GM18505 (cell line): ENCODE results near the gene MYLK4.

Experiments used
- ATAC-seq: cut with Tn5 transposase; IDR thresholded peaks from one replicate; pipeline ENCODE4 v1.9.1; 2021; ENCODE audit not compliant: unreplicated experiment
- POLR2A ChIP-seq: IDR thresholded peaks from 4 replicates; pipeline ENCODE4 v1.6.1; 2011; ENCODE audit warnings: borderline replicate concordance; ENCODE audit not compliant: insufficient read depth, insufficient read length; ENCODE audit errors: extremely low read depth

MYLK4 gene

GRCh38 chr6:2731281-2731909 is 19.3 kb downstream of the MYLK4 start:
- no peak for TF ChIP-seq POLR2A
- no peak for ATAC-seq

GRCh38 chr6:2730353-2731107 is 20.2 kb downstream of the MYLK4 start:
- TF ChIP-seq POLR2A, result no peak
- no peak for ATAC-seq

- TF ChIP-seq POLR2A, result no peak
- no peak for ATAC-seq
Measured at GRCh38 chr6:2729921-2730320, 20.8 kb downstream of the MYLK4 start.

- TF ChIP-seq POLR2A, result no peak
- ATAC-seq, result no peak
Measured at GRCh38 chr6:2725999-2726567, 24.6 kb downstream of the MYLK4 start.

GRCh38 chr6:2725364-2725988 is 25.2 kb downstream of the MYLK4 start:
- no peak for TF ChIP-seq POLR2A
- no peak for ATAC-seq

- no peak for TF ChIP-seq POLR2A
- ATAC-seq, result no peak
Measured at GRCh38 chr6:2721219-2721618, 29.5 kb downstream of the MYLK4 start.

- no peak for TF ChIP-seq POLR2A
- no peak for ATAC-seq
Measured at GRCh38 chr6:2719093-2719455, 31.6 kb downstream of the MYLK4 start.

GRCh38 chr6:2718334-2719092 is 32.2 kb downstream of the MYLK4 start:
- no peak for TF ChIP-seq POLR2A
- ATAC-seq, result no peak

- no peak for TF ChIP-seq POLR2A
- no peak for ATAC-seq
Measured at GRCh38 chr6:2716936-2717700, 33.6 kb downstream of the MYLK4 start.

GRCh38 chr6:2715737-2716136 is 35.0 kb downstream of the MYLK4 start:
- ATAC-seq, result no peak

GRCh38 chr6:2714111-2714895 is 36.4 kb downstream of the MYLK4 start:
- no peak for TF ChIP-seq POLR2A
- no peak for ATAC-seq

More at GRCh38 chr6:2715737-2716136, 35.0 kb downstream of the MYLK4 start:
- TF ChIP-seq POLR2A, result no peak
